Inflammatory macrophage treated with lipopolysaccharide for 4 hours (primary cell): Measurements from ENCODE around the gene P4HTM.

Source experiments
- DNase-seq: peaks from one replicate; pipeline ENCODE4 v3.0.0-alpha.2; 2020

The P4HTM gene

GRCh38 chr3:48989796-48990635 is at the start of gene P4HTM:
TSS of gene P4HTM (plus strand) at chr3:48990241. CDS start at chr3:48990257, 16 bp downstream.
- DNase-seq: peak; percentile 71

- no peak for DNase-seq
Observed at GRCh38 chr3:48945432-48945831, 44.6 kb upstream of the P4HTM start.

GRCh38 chr3:48945891-48946549 is 44.0 kb upstream of the P4HTM start:
- no peak for DNase-seq

GRCh38 chr3:48949376-48949717 is 40.7 kb upstream of the P4HTM start:
- DNase-seq: no peak

GRCh38 chr3:48950051-48950450 is 40.0 kb upstream of the P4HTM start:
- DNase-seq: no peak

GRCh38 chr3:48951764-48952163 is 38.3 kb upstream of the P4HTM start:
- peak; percentile 14 for DNase-seq

GRCh38 chr3:48952510-48953118 is 37.4 kb upstream of the P4HTM start:
- no peak for DNase-seq

- no peak for DNase-seq
Observed at GRCh38 chr3:48957006-48957705, 32.9 kb upstream of the P4HTM start.

- no peak for DNase-seq
Observed at GRCh38 chr3:48960841-48961413, 29.1 kb upstream of the P4HTM start.

GRCh38 chr3:48962340-48962739 is 27.7 kb upstream of the P4HTM start:
- DNase-seq: no peak

GRCh38 chr3:48962939-48963338 is 27.1 kb upstream of the P4HTM start:
- no peak for DNase-seq

- DNase-seq: no peak
Observed at GRCh38 chr3:48963591-48963990, 26.4 kb upstream of the P4HTM start.

GRCh38 chr3:48966367-48966766 is 23.7 kb upstream of the P4HTM start:
- no peak for DNase-seq

- DNase-seq: no peak
Observed at GRCh38 chr3:48966876-48967361, 23.1 kb upstream of the P4HTM start.

GRCh38 chr3:48970586-48970985 is 19.5 kb upstream of the P4HTM start:
- no peak for DNase-seq

- no peak for DNase-seq
Observed at GRCh38 chr3:48974076-48974864, 15.8 kb upstream of the P4HTM start.

GRCh38 chr3:48979451-48979850 is 10.6 kb upstream of the P4HTM start:
- no peak for DNase-seq

GRCh38 chr3:48980295-48980694 is 9.7 kb upstream of the P4HTM start:
- no peak for DNase-seq

GRCh38 chr3:48982016-48982415 is 8.0 kb upstream of the P4HTM start:
- DNase-seq: no peak

- DNase-seq: no peak
Observed at GRCh38 chr3:48982686-48983085, 7.4 kb upstream of the P4HTM start.

- no peak for DNase-seq
Observed at GRCh38 chr3:48983096-48983495, 6.9 kb upstream of the P4HTM start.

- peak; percentile 74 for DNase-seq
Observed at GRCh38 chr3:48984663-48985062, 5.4 kb upstream of the P4HTM start.
